ENCODE results near the gene APBB2.

GRCh38 chr4:41072021-41072777 is 142.1 kb downstream of the APBB2 start:
- TF ChIP-seq CTCF (IDR thresholded peaks at IDR 0.05) (no peak), POLR2A (IDR thresholded peaks at IDR 0.05) (no peak)

Measured in heart left ventricle (tissue), 13 donors.